K562 (cell line): ENCODE data around the gene BAIAP2. TPM values are rescaled to one million over a fixed set of nuclear protein-coding genes. Genes with fewer than 3 reads are reported as not detected.

Experiments used
- ATAC-seq: fragments of 200-7000 bp; cut with Tn5 transposase; 3 replicates; pipeline ENCODE4 v1.9.1; 2020; ENCODE audit warnings: moderate library complexity
- BruUV-seq: library from RNA; stranded (reverse); fragments of 400-500 nt; replicated peaks from 2 replicates; lab custom pipeline; 2021; lab: Mats Ljungman, UMichigan
- CTCF ChIA-PET: fragments of 300-600 bp; formaldehyde crosslinking; extraction: SDS; loops from one replicate; lab custom pipeline; 2021; ENCODE audit warnings: low intra/inter-chr PET ratio; lab: Yijun Ruan, JAX
- POLR2A ChIA-PET: fragments of 300-600, 350-650 bp; sonication (Branson Sonifier 250); formaldehyde crosslinking; extraction: SDS; loops from one replicate; lab custom pipeline; 2021; ENCODE audit warnings: antibody characterized with exemption, inconsistent platforms; lab: Yijun Ruan, JAX
- DNase-seq, 4 experiments: peaks; one replicate each; pipeline versions ENCODE4 v3.0.0 to v3.0.0-alpha.2; 2011 to 2018; ENCODE audit warnings: low spot score in 3 of 4, mixed read lengths in 3 of 4; ENCODE audit errors: extremely low read depth in 1 of 4
- FAIRE-seq: peaks from 2 replicates; lab custom pipeline; 2011; peaks lifted over from hg19 to GRCh38; lab: Jason Lieb, UNC
- H2AFZ ChIP-seq: 2 replicates; pipeline ENCODE4 v1.6.0; 2011; ENCODE audit warnings: low read depth, low read length, control low read depth, inconsistent platforms
- H3K27ac ChIP-seq: fragments of 200-600 bp; 3 replicates; pipeline ENCODE4 v1.8.0; 2011; ENCODE audit warnings: low read depth, mild to moderate bottlenecking, control low read depth, inconsistent platforms, low read length, moderate library complexity, mixed read lengths; ENCODE audit errors: extremely low read depth
- H3K27me3 ChIP-seq, 2 experiments: fragments of 300-600 bp in 1 of 2; 2 replicates in 1 of 2; 3 replicates in 1 of 2; pipeline versions ENCODE4 v1.6.0 to v1.8.0; 2011; ENCODE audit warnings: inconsistent platforms in 2 of 2, low read length in 2 of 2, mild to moderate bottlenecking in 1 of 2, mixed read lengths in 1 of 2, moderate library complexity in 1 of 2; ENCODE audit not compliant: control insufficient read depth in 2 of 2, insufficient read depth in 2 of 2
- H3K36me3 ChIP-seq: fragments of 300-600 bp; 3 replicates; pipeline ENCODE4 v1.8.0; 2011; ENCODE audit warnings: mild to moderate bottlenecking, low read length, inconsistent platforms; ENCODE audit not compliant: control insufficient read depth, insufficient read depth
- H3K4me1 ChIP-seq, 2 experiments: fragments of 200-600 bp in 1 of 2; replicated peaks in 1 of 2; 2 replicates in 1 of 2; 3 replicates in 1 of 2; pipeline versions ENCODE4 v1.5.1 to v1.8.0; 2011; ENCODE audit warnings: inconsistent platforms in 2 of 2, low read length in 2 of 2, mild to moderate bottlenecking in 1 of 2, mixed read lengths in 1 of 2, moderate library complexity in 1 of 2; ENCODE audit not compliant: control insufficient read depth in 2 of 2, insufficient read depth in 2 of 2
- H3K4me2 ChIP-seq: 2 replicates; pipeline ENCODE4 v1.6.1; 2011; ENCODE audit warnings: low read length, control low read depth, inconsistent platforms, mixed read lengths; ENCODE audit not compliant: insufficient read depth
- H3K4me3 ChIP-seq: fragments of 200-600 bp; sonication (generic), shearing (Covaris generic); 2 replicates; pipeline ENCODE4 v1.5.1; 2016; ENCODE audit warnings: control low read depth, inconsistent platforms
- H3K79me2 ChIP-seq: fragments of 200-600 bp; 3 replicates; pipeline ENCODE4 v1.8.0; 2011; ENCODE audit warnings: low read length, inconsistent platforms; ENCODE audit not compliant: control insufficient read depth, insufficient read depth
- H3K9ac ChIP-seq, 2 experiments: 2 replicates each; pipeline versions ENCODE4 v1.6.0 to v1.6.1; 2011; ENCODE audit warnings: low read depth in 2 of 2, low read length in 2 of 2, control low read depth in 1 of 2, inconsistent platforms in 1 of 2, mild to moderate bottlenecking in 1 of 2, mixed read lengths in 1 of 2; ENCODE audit not compliant: insufficient read depth in 1 of 2
- H3K9me1 ChIP-seq: one replicate; pipeline ENCODE4 v1.6.0; 2011; ENCODE audit warnings: inconsistent platforms, mild to moderate bottlenecking, low read length, moderate library complexity; ENCODE audit not compliant: control insufficient read depth, insufficient read depth
- H3K9me3 ChIP-seq: replicated peaks from 2 replicates; pipeline ENCODE4 v1.5.1; 2011; ENCODE audit warnings: low read depth, low read length, inconsistent platforms; ENCODE audit not compliant: control insufficient read depth, insufficient read depth
- H4K20me1 ChIP-seq: replicated peaks from 2 replicates; pipeline ENCODE4 v1.6.1; 2011; ENCODE audit warnings: low read length, inconsistent platforms, mixed read lengths; ENCODE audit not compliant: control insufficient read depth, insufficient read depth
- CCAR2 ChIP-seq: fragments of 200-400 bp; formaldehyde crosslinking; IDR thresholded peaks from 2 replicates; pipeline ENCODE4 v1.6.1; 2017; ENCODE audit warnings: mild to moderate bottlenecking, low read depth, low read length
- HDAC6 ChIP-seq: IDR thresholded peaks from 2 replicates; pipeline ENCODE4 v1.6.1; 2012; ENCODE audit warnings: low read depth, mild to moderate bottlenecking, control low read depth, inconsistent platforms, low read length, moderate library complexity
- RAD51 ChIP-seq: fragments of 450-650 bp; IDR thresholded peaks from 2 replicates; pipeline ENCODE4 v1.7.1; 2016; ENCODE audit warnings: low read depth, mild to moderate bottlenecking, borderline replicate concordance
- RBBP5 ChIP-seq: fragments of 200-600 bp; sonication (generic); IDR thresholded peaks from 2 replicates; pipeline ENCODE4 v1.6.1; 2012; ENCODE audit warnings: borderline replicate concordance, mild to moderate bottlenecking, low read length, control low read depth, inconsistent platforms; ENCODE audit not compliant: insufficient read depth, poor library complexity, severe bottlenecking
- TRIM24 ChIP-seq, 2 experiments: fragments of 450-650 bp; IDR thresholded peaks; 2 replicates each; pipeline ENCODE4 v1.6.1; 2016
- USF2 ChIP-seq: sonication (generic); formaldehyde crosslinking; IDR thresholded peaks from 2 replicates; pipeline ENCODE4 v1.5.0; 2020; ENCODE audit warnings: missing genetic modification reagents
- ZBED1 ChIP-seq: IDR thresholded peaks from 2 replicates; pipeline ENCODE4 v1.6.1; 2014
- WGBS: fragments of 100-300 bp; shearing (Covaris generic); methylation state at CpG from one replicate; pipeline ENCODE4 v1.1.6; 2016; ENCODE audit warnings: low coverage, mixed read lengths; ENCODE audit not compliant: insufficient coverage; ENCODE audit errors: missing lambda C conversion rate; 5-methylcytosine and 5-hydroxymethylcytosine counted together
- in situ Hi-C: fragments of 300-500 bp; cut with MboI; formaldehyde crosslinking; loops from 4 replicates; pipeline ENCODE4 v1.15.0; 2018; ENCODE audit warnings: inconsistent platforms, mixed read lengths
- intact Hi-C: fragments of 100-400 bp; cut with micrococcal nuclease; formaldehyde crosslinking; loops from 2 replicates; pipeline ENCODE4 v1.14.2; 2022
- polyA plus RNA-seq, 8 experiments: library from polyadenylated mRNA; depleted of rRNA in 4 of 8; stranded (reverse) in 5 of 8; unstranded in 3 of 8; fragments of >200 nt; fragmentation: Nextera tagmentation in 2 of 8; fragmentation: Illumina TruSeq in 1 of 8; extraction: Ambion mirVana in 2 of 8; extraction: Trizol in 1 of 8; gene quantifications; 2 replicates each; pipeline versions ENCODE4 v1.2.1 to v1.2.3, GENCODE V29; 2011 to 2014; ENCODE audit warnings: inconsistent platforms in 1 of 8, missing spikeins in 1 of 8
- total RNA-seq, 7 experiments: library from RNA; depleted of rRNA in 6 of 7; stranded (reverse); fragments of >200 nt in 6 of 7; fragmentation: Illumina TruSeq in 2 of 7; extraction: Trizol in 2 of 7; gene quantifications; 2 replicates each; pipeline versions ENCODE4 v1.2.1 to v1.2.3, GENCODE V29; 2011 to 2021; ENCODE audit warnings: low replicate concordance in 1 of 7
- TF ChIP-seq, protein P1 (sequence below): fragments of 450-650 bp; formaldehyde crosslinking; IDR thresholded peaks from 2 replicates; pipeline ENCODE4 v1.4.0; 2022; ENCODE audit warnings: missing genetic modification characterization
- TF ChIP-seq, protein P2 (sequence below): sonication (generic); formaldehyde crosslinking; IDR thresholded peaks from 2 replicates; pipeline ENCODE4 v1.8.1; 2023; ENCODE audit warnings: mild to moderate bottlenecking, missing genetic modification reagents

The BAIAP2 gene
- total and polyA plus RNA-seq, 9 of the 15 experiments (the other 6 are each of a cell fraction or from before 2014, with no cell fraction given): 2.3 to 51.6 (median 18.4) TPM

DNA sequence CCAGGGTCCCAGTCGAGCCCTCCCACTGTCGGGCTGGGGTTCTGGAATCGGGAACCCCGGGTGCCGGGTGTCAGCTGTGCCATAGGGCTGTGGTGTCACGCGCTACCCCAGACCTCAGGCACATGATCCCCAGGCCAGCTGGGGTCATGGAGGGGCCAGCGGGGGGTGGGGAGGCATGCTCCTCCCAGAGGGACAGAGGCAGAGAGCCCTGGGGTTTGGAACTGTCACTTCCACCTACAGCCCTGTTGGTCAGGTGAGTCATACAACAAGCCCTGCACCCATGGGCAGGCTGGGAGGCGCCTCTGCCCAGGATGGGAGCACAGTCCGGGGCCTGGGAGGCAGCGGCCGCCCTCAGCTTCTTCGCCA lies 63.0 kb downstream of the BAIAP2 start (continued):
- peak; percentile 47; the same call in 1 of the 2 replicates for TF ChIP-seq USF2 (CRISPR knock-in tag)
- TF ChIP-seq CCAR2: no peak
- no peak for TF ChIP-seq TRIM24 (IDR thresholded peaks at IDR 0.05)
- no peak for TF ChIP-seq RBBP5
- no peak for TF ChIP-seq ZBED1
- peak; percentile 47; the same call in 1 of the 2 replicates for TF ChIP-seq RAD51
- TF ChIP-seq, protein P1, sequence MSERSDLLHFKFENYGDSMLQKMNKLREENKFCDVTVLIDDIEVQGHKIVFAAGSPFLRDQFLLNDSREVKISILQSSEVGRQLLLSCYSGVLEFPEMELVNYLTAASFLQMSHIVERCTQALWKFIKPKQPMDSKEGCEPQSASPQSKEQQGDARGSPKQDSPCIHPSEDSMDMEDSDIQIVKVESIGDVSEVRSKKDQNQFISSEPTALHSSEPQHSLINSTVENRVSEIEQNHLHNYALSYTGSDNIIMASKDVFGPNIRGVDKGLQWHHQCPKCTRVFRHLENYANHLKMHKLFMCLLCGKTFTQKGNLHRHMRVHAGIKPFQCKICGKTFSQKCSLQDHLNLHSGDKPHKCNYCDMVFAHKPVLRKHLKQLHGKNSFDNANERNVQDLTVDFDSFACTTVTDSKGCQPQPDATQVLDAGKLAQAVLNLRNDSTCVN (CRISPR knock-in tag): no peak

- no peaks in the 10 kb centered on the region for H4K20me1 ChIP-seq
- WGBS: 97% methylated on average over 20 of the region's 23 CpGs
- no peak overlapping the region for H3K27ac ChIP-seq
- FAIRE-seq: no peak
- BruUV-seq: no TSS peak
- DNase-seq: no peak
- in situ Hi-C loops: loop anchor here (5.0 kb wide), 1 partner anchor 113 kb away; no protein-coding TSS in a partner anchor
- peaks cover 38 to 92% of the 10 kb centered on the region in 2 experiments for H3K4me1 ChIP-seq
- H3K79me2 ChIP-seq: no peaks in the 10 kb centered on the region
- H2AFZ ChIP-seq: no peak overlapping the region
- no peak for ATAC-seq
- H3K9me1 ChIP-seq: peaks cover 5% of the 10 kb centered on the region
- intact Hi-C loops: loop anchor here (5.0 kb wide), 2 partner anchors 58 to 83 kb away; no protein-coding TSS in a partner anchor
- no peaks in the 10 kb centered on the region for H3K27me3 ChIP-seq
- POLR2A ChIA-PET: interaction anchor here (0.8 kb wide), 1 partner anchor 141 kb away, joined by 3 read pairs; no protein-coding TSS in a partner anchor
- peaks cover 53% of the 10 kb centered on the region; the same call in 2 of the 3 replicates for H3K36me3 ChIP-seq
- H3K9me3 ChIP-seq: no peaks in the 10 kb centered on the region
- H3K4me3 ChIP-seq: no peak overlapping the region
- TF ChIP-seq, protein P2, sequence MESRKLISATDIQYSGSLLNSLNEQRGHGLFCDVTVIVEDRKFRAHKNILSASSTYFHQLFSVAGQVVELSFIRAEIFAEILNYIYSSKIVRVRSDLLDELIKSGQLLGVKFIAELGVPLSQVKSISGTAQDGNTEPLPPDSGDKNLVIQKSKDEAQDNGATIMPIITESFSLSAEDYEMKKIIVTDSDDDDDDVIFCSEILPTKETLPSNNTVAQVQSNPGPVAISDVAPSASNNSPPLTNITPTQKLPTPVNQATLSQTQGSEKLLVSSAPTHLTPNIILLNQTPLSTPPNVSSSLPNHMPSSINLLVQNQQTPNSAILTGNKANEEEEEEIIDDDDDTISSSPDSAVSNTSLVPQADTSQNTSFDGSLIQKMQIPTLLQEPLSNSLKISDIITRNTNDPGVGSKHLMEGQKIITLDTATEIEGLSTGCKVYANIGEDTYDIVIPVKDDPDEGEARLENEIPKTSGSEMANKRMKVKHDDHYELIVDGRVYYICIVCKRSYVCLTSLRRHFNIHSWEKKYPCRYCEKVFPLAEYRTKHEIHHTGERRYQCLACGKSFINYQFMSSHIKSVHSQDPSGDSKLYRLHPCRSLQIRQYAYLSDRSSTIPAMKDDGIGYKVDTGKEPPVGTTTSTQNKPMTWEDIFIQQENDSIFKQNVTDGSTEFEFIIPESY (CRISPR knock-in tag): peak; percentile 50; the same call in 1 of the 2 replicates
- no peak for TF ChIP-seq HDAC6
- H3K9ac ChIP-seq: no peak overlapping the region
- CTCF ChIA-PET: interaction anchor here (3.3 kb wide), 1 partner anchor 110 kb away, joined by 64 read pairs; the partner anchor contains the start of gene CHMP6
- H3K4me2 ChIP-seq: no peak overlapping the region
Observed at GRCh38 chr17:81099888-81100287, 64.9 kb downstream of the BAIAP2 start.
